Stimulated activated CD4-positive, alpha-beta T cell treated with anti-CD3 and anti-CD28 coated beads, Interleukin-4, amount 100 ng/mL, for 24 hours (primary cell): ENCODE measurements around the gene TMEM190.
"Not testable (repeated sequence)": the region's sequence is repeated elsewhere in the genome, so short reads cannot be mapped to it uniquely, and the experiment has no call there.

ENCODE experiments used
- DNase-seq: peaks from one replicate; pipeline ENCODE4 v3.0.0-alpha.2; 2020

TMEM190 gene

GRCh38 chr19:55376241-55376933, at the start of gene TMEM190:
TMEM190 (plus strand) TSS chr19:55376826; CDS start chr19:55376854, 28 bp downstream.
- DNase-seq, result no peak

DNA sequence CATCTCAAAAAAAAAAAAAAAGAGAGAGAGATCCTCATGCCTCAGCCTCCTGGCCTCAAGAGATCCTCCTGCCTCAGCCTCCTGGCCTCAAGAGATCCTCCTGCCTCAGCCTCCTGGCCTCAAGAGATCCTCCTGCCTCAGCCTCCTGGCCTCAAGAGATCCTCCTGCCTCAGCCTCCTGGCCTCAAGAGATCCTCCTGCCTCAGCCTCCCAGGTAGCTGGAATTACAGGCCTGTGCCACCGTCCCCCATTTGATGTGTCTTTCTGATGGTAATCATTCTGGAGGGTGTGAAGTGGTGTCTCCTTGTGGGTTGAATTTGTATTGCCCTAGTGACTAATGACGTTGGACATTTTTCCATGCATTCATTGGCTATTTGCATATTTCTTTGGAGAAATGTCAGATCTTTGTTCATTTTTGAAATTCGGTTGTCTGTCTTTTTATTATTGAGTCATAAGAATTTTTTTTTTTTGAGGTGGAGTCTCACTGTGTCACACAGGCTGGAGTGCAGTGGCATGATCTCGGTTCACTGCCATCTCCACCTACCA, 47.8 kb upstream of the TMEM190 start:
- DNase-seq, result not testable (repeated sequence)

DNA sequence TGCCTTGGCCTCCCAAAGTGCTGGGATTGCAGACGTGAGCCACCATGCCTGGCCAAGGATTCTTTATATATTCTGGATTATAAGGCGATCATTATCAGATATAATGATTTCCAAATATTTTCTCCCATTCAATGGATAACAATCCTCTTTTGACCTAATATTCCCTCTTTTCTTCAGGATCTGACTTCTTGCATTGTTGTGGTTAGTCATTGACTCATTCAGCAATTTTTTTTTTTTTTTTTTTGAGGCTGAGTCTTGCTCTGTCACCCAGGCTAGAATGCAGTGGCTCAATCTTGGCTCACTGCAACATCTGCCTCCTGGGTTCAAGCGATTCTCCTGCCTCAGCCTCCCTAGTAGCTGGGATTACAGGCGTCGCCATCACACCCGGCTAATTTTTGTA, 46.8 kb upstream of the TMEM190 start:
- DNase-seq, result not testable (repeated sequence)

DNA sequence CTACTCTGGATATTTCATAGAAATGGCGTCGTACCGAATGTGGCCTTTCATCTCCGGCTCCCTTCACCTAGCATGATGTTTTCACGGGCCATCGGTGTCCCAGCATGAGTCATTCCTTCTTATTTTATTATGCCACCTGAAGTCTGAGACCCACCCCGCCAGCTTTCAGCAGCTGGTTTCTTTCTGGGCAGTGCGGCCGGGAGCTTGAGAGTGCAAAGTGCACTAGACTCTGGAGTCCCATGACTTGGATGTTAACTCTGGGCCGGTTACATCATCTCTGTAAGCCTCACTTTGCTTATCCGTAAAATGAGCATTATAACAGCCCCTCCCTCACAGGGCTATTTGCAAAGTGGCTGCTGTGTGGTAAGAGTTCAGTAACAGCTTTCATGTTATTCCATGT, 42.8 kb upstream of the TMEM190 start:
- DNase-seq, result no peak

- DNase-seq, result no peak
Measured at GRCh38 chr19:55336101-55336500, 40.5 kb upstream of the TMEM190 start.

GRCh38 chr19:55339105-55339888, 37.3 kb upstream of the TMEM190 start, which contains the start of gene KMT5C:
KMT5C (plus strand) TSS chr19:55339876; CDS start chr19:55341937, 2,061 bp downstream.
- DNase-seq, result peak; percentile 100

DNA sequence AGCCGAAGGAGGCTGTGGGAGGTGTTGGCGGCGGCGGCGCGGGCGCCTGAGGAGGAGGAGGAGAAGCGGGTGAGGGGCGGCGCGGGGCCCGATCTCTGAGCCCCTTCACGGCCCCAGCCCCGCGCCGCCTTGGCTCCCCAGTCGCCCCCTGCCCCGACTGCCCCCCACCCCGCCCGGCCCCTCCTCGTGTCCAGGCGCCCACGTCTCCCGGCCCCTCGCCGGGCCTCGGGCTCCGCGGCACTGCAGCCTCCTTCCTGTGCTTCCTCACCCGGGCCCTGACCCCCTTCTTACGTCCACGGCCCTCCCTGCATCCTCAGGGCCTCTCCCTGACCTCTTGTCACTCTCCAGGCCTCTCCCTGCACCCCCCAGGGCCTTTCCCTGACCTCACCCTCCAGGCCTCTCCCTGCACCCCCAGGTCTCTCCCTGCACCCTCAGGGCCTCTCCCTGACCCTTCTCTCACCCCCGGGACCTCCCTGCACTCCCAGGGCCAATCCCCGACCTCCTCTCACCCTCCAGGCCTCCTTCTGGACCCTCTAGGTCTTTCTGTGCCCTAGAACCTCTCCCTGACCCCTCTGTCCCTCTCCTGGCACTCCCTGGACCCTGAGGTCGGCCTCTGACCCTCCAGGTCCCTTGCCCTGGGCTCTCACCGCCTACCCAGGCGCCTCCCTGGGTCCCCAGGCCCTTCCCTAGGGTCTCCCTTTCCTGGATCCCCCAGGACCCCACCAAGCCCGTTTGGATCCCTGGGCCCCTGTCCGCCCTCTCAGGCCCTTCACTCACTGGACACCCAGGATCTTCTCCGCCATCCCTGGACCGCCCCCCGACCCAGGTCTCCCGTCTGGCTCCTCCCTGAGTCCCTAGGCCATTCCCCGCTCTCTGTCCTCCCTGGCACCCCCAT, 36.5 kb upstream of the TMEM190 start:
- no peak for DNase-seq

- DNase-seq, result no peak
Measured at GRCh38 chr19:55340784-55341147, 35.9 kb upstream of the TMEM190 start.

- DNase-seq, result peak; percentile 58
Measured at GRCh38 chr19:55341171-55341588, 35.4 kb upstream of the TMEM190 start.

DNA sequence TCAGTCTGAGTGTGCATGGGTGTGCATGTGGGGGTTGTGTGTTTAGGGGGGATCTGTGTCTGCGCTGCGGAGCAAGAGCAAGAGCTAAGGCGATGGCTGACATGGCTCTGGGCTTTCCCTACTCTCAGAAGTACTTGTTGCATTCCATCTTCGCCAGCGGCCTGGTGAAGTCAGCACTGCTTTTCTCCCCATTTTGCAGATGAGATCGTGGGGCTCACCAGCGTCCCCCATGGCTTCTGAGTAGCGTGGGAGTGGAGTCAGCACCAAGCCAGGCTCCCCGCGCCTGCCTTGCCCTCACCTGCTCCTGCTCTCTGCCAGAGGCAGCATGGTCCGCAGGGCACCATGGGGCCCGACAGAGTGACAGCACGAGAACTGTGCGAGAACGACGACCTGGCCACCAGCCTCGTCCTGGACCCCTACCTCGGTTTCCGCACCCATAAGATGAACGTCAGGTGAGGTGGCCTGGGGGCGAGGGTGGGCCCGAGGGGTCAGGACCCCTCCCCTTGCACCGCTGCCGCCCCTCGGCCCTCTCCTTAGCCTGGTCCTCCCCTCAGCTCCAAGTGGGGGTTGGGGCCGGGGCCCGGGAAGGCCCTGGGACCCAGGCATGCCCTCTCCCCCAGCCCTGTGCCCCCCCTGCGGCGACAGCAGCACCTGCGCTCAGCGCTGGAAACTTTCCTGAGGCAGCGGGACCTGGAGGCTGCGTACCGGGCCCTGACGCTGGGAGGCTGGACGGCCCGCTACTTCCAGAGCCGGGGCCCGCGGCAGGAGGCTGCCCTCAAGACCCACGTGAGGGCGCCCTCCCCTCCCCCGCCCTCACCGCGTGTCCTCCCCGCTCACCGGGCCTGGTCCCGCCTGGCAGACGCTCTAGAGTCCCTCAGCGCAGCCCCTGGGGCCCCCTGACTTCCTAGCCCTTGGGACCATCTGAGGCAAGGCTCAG, 34.8 kb upstream of the TMEM190 start:
- DNase-seq, result no peak

GRCh38 chr19:55344444-55344843, 32.2 kb upstream of the TMEM190 start:
- no peak for DNase-seq

GRCh38 chr19:55345101-55345817, 31.4 kb upstream of the TMEM190 start:
- DNase-seq, result no peak

GRCh38 chr19:55345818-55346724, 30.6 kb upstream of the TMEM190 start:
- DNase-seq, result no peak

DNA sequence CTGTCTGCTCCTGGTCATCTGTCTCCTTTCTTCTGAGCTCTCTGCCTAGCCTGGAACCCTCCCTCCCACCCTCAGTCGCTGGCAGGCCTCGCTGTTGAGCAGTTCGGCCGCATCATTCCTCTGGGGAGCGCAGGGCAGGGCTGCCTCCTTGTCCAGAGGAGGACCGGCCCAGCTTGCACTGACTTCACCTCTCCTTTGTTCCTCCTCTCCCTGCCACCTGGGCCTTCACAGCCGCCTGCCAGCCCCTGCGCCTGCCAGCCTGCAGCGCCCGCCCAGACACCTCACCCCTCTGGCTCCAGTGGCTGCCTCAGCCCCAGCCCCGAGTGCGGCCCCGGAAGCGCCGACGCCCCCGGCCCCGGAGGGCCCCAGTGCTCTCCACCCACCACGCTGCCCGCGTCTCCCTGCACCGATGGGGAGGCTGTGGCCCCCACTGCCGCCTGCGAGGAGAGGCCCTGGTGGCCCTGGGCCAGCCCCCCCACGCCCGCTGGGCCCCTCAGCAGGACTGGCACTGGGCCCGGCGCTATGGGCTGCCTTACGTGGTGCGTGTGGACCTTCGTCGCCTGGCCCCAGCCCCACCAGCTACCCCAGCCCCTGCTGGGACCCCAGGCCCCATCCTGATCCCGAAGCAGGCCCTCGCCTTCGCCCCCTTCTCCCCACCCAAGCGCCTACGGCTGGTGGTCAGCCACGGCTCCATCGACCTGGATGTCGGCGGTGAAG, 29.7 kb upstream of the TMEM190 start:
- DNase-seq, result no peak

GRCh38 chr19:55347442-55348009, 29.1 kb upstream of the TMEM190 start:
- DNase-seq, result no peak

GRCh38 chr19:55348317-55349034, 28.1 kb upstream of the TMEM190 start:
- DNase-seq, result no peak

DNA sequence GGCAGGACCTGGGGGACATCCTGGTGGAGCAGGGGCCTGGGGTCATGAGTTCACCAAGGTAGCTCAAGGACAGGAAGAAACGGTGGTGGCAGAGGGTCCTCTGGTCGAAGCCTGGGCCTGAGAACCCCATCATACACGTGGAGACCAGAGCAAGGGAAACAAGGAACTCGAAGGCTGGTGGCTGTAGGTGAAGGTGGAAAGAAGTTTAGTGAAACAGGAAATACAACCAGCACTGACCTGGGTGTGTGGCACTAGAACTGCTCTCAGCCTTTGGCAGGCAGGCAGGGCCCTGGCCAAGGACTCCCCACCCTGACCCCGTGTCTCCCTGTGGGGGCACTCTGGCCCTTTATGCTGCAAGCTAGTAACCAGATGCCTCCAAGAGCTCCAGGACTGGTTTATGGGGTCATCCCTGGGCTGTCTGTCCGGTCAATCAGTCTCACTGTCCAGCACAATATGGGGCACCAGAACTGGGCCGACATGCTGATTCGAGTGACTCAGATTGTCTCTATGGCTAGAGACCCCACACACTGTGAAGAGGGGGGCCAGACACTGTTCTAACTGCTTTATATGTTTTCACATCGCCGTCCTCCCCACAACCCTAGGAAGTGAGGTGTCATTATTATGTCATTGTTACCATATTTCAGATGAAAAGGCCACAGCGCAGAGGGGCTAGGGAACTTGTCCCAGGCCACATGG, 25.9 kb upstream of the TMEM190 start:
- DNase-seq, result no peak

GRCh38 chr19:55352040-55352439, 24.6 kb upstream of the TMEM190 start:
- DNase-seq, result no peak
